Osteocyte (in vitro differentiated cells): Measurements from ENCODE around the gene VPS4A. TPM values are rescaled to one million over a fixed set of nuclear protein-coding genes. Genes with fewer than 3 reads are reported as not detected.

Experiments
- DNase-seq: peaks from one replicate; pipeline ENCODE4 v3.0.0; 2021; ENCODE audit warnings: mixed read lengths; ENCODE audit not compliant: unreplicated experiment; ENCODE audit errors: extremely low spot score
- H3K27ac Mint-ChIP-seq: one replicate; pipeline ENCODE4 v1.8.0; 2021; ENCODE audit warnings: mild to moderate bottlenecking, mixed read lengths; ENCODE audit not compliant: unreplicated experiment
- H3K27me3 Mint-ChIP-seq: one replicate; pipeline ENCODE4 v1.8.0; 2021; ENCODE audit warnings: mixed read lengths; ENCODE audit not compliant: unreplicated experiment
- H3K36me3 Mint-ChIP-seq: one replicate; pipeline ENCODE4 v1.8.0; 2021; ENCODE audit warnings: mixed read lengths; ENCODE audit not compliant: unreplicated experiment
- H3K4me1 Mint-ChIP-seq: one replicate; pipeline ENCODE4 v1.8.0; 2021; ENCODE audit warnings: mixed read lengths; ENCODE audit not compliant: unreplicated experiment
- H3K4me3 Mint-ChIP-seq: one replicate; pipeline ENCODE4 v1.8.0; 2021; ENCODE audit warnings: mild to moderate bottlenecking, moderate library complexity, mixed read lengths; ENCODE audit not compliant: unreplicated experiment
- H3K9me3 Mint-ChIP-seq: one replicate; pipeline ENCODE4 v1.8.0; 2021; ENCODE audit warnings: mixed read lengths; ENCODE audit not compliant: unreplicated experiment
- total RNA-seq: library from RNA; stranded (reverse); gene quantifications from 2 replicates; pipeline ENCODE4 v1.2.1, GENCODE V29; 2021
- TF ChIP-seq, protein P1 (sequence below): fragments of 200-600 bp; sonication (generic); IDR thresholded peaks from 2 replicates; pipeline ENCODE4 v1.5.0; 2021; ENCODE audit warnings: antibody characterized with exemption, mild to moderate bottlenecking, moderate library complexity

The VPS4A gene
- total RNA-seq, 1 donor from 2014 or later: 34.7 TPM

DNA sequence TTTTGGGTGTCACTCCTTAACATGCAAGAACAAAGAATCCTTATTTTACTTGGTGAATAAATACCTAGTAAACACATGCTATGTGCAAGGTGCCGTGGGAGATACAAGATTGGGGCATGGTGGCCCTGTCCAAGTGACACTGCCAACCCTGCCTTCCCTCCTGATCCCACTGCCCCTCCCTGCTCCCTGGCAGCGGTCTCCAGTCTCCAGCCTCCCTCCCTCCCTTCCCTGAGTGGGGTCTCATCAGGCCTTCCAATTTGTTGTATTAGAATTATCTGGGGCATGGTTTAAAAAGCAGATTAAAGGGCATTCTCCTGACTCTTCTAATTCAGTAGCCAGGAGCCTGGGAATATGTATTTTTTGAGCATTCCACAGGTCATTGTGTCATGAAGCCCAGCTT lies 52.9 kb downstream of the VPS4A start:
- no peaks in the 10 kb centered on the region for H3K9me3 Mint-ChIP-seq
- no peak for DNase-seq
- no peak overlapping the region for H3K27ac Mint-ChIP-seq
- H3K27me3 Mint-ChIP-seq: no peaks in the 10 kb centered on the region
- TF ChIP-seq, protein P1, sequence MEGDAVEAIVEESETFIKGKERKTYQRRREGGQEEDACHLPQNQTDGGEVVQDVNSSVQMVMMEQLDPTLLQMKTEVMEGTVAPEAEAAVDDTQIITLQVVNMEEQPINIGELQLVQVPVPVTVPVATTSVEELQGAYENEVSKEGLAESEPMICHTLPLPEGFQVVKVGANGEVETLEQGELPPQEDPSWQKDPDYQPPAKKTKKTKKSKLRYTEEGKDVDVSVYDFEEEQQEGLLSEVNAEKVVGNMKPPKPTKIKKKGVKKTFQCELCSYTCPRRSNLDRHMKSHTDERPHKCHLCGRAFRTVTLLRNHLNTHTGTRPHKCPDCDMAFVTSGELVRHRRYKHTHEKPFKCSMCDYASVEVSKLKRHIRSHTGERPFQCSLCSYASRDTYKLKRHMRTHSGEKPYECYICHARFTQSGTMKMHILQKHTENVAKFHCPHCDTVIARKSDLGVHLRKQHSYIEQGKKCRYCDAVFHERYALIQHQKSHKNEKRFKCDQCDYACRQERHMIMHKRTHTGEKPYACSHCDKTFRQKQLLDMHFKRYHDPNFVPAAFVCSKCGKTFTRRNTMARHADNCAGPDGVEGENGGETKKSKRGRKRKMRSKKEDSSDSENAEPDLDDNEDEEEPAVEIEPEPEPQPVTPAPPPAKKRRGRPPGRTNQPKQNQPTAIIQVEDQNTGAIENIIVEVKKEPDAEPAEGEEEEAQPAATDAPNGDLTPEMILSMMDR: no peak
- H3K4me3 Mint-ChIP-seq: no peak overlapping the region
- no peaks in the 10 kb centered on the region for H3K4me1 Mint-ChIP-seq
- peaks cover 36% of the 10 kb centered on the region for H3K36me3 Mint-ChIP-seq

DNA sequence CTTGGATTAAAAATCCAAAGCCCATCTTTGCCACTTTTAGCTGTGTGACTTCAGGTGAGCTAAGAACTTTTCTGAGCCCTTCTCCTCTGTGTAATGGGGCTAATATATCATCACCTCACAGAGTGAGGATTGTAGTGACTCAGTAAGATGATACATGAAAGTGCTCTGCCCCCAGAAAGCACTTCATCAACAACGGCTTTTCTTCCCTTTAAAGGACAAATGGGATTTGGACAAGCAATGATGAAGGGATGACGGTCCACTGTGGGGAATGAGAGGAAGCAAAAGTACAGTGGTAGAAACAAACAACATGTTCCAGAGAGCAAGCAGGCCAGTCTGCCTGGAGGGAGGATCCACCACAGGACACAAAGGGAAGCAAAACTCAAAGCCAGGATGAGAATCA lies 54.8 kb downstream of the VPS4A start:
- Mint-ChIP-seq H3K36me3 (peaks cover 47% of the 10 kb centered on the region), H3K4me3 (no peak overlapping the region), H3K4me1 (no peaks in the 10 kb centered on the region), H3K27ac (no peak overlapping the region), H3K27me3 (no peaks in the 10 kb centered on the region), H3K9me3 (no peaks in the 10 kb centered on the region)
- no peak for DNase-seq
- TF ChIP-seq, protein P1: no peak

DNA sequence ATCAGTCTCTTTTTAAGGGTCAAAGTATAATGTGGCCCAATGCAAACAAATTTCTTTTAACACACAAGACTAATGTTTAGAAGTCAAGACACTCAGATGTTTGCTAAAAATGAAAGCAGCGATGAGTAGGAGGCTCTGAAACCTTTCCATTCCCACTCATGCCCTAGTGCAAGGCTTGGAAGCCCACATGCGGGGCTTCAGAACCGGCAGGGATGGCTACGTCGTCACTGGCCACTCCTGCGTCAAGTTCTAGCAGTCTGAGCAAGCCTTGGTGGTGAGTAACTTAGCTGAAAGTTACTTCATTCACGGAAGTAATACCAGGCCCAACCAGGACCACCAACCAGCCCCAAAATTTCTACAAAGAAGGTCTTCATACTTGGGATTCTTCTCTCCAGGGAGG lies 55.3 kb downstream of the VPS4A start:
- TF ChIP-seq, protein P1: no peak
- no peaks in the 10 kb centered on the region for H3K4me1 Mint-ChIP-seq
- no peak for DNase-seq
- no peak overlapping the region for H3K27ac Mint-ChIP-seq
- no peak overlapping the region for H3K4me3 Mint-ChIP-seq
- H3K9me3 Mint-ChIP-seq: no peaks in the 10 kb centered on the region
- peaks cover 49% of the 10 kb centered on the region for H3K36me3 Mint-ChIP-seq
- no peaks in the 10 kb centered on the region for H3K27me3 Mint-ChIP-seq

DNA sequence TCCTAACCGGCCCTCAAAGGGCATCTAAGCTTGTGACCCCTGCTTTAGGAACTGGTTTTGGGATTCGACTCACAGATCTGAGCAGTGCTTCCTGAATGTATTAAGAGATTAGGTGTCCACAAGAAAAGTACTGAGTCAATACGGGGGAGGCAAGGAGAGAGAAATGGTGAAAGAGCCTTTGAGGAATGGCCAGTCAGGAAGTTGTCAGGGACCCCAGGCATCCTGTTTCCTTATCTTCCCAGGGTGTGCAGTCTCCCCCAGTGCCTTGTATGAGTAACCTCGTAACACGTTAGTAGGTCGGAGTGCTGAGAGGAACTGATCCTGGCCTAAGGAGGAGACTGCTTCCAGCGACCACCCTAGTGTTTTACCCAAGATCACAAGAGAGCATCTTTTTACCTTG lies 56.8 kb downstream of the VPS4A start:
- DNase-seq: no peak
- no peak overlapping the region for H3K4me3 Mint-ChIP-seq
- TF ChIP-seq, protein P1: no peak
- H3K27ac Mint-ChIP-seq: no peak overlapping the region
- H3K36me3 Mint-ChIP-seq: peaks cover 52% of the 10 kb centered on the region
- H3K4me1 Mint-ChIP-seq: no peaks in the 10 kb centered on the region
- H3K27me3 Mint-ChIP-seq: no peaks in the 10 kb centered on the region
- H3K9me3 Mint-ChIP-seq: no peaks in the 10 kb centered on the region

DNA sequence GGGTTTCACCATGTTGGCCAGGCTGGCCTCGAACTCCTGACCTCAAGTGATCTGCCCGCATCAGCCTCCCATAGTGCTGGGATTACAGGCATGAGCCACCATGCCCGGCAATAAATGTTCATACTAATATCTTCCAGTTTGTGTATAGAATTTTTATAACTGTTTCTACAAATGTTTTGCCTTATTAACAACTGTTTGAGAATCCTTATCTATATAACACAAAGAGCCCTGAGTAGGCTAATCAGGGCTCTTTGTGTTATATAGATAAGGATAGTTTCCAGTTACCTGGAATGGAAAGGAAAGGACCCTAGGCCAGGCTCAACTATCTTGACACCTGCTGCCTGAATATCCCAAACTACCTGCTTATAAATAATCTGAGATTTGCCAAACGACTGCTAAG lies 57.7 kb downstream of the VPS4A start:
- no peaks in the 10 kb centered on the region for H3K9me3 Mint-ChIP-seq
- TF ChIP-seq, protein P1: no peak
- no peak overlapping the region for H3K27ac Mint-ChIP-seq
- H3K27me3 Mint-ChIP-seq: no peaks in the 10 kb centered on the region
- H3K4me3 Mint-ChIP-seq: no peak overlapping the region
- DNase-seq: no peak
- H3K36me3 Mint-ChIP-seq: peaks cover 48% of the 10 kb centered on the region
- no peaks in the 10 kb centered on the region for H3K4me1 Mint-ChIP-seq
